GM23248 (cell line): ENCODE measurements around the gene SH3BGRL2. TPM values are rescaled to one million over a fixed set of nuclear protein-coding genes. Genes with fewer than 3 reads are reported as not detected.

Source experiments
- DNase-seq: peaks from one replicate; pipeline ENCODE4 v3.0.0-alpha.2; 2015
- H2AFZ ChIP-seq: fragments of 200-600 bp; sonication (generic); 2 replicates; pipeline ENCODE4 v1.6.1; 2016; ENCODE audit warnings: antibody characterized with exemption
- H3F3A ChIP-seq: fragments of 200-600 bp; sonication (generic); 2 replicates; pipeline ENCODE4 v1.6.1; 2016; ENCODE audit warnings: mild to moderate bottlenecking, antibody characterized with exemption, mixed run types; ENCODE audit not compliant: insufficient read depth
- H3K27ac ChIP-seq: fragments of 200-600 bp; sonication (generic); 2 replicates; pipeline ENCODE4 v1.5.1; 2016; ENCODE audit warnings: mild to moderate bottlenecking
- H3K27me3 ChIP-seq: fragments of 200-600 bp; sonication (generic); replicated peaks from 2 replicates; pipeline ENCODE4 v1.6.1; 2016; ENCODE audit warnings: mild to moderate bottlenecking; ENCODE audit not compliant: insufficient read depth
- H3K36me3 ChIP-seq: fragments of 200-600 bp; sonication (generic); 2 replicates; pipeline ENCODE4 v1.6.1; 2016; ENCODE audit warnings: low read depth, mild to moderate bottlenecking
- H3K4me1 ChIP-seq: fragments of 200-600 bp; sonication (generic); 2 replicates; pipeline ENCODE4 v1.6.1; 2016; ENCODE audit warnings: mild to moderate bottlenecking; ENCODE audit not compliant: insufficient read depth
- H3K4me2 ChIP-seq: fragments of 200-600 bp; sonication (generic); one replicate; pipeline ENCODE4 v1.6.1; 2016; ENCODE audit warnings: mild to moderate bottlenecking; ENCODE audit not compliant: unreplicated experiment
- H3K4me3 ChIP-seq: fragments of 200-600 bp; sonication (generic); 2 replicates; pipeline ENCODE4 v1.5.1; 2016; ENCODE audit warnings: mild to moderate bottlenecking
- H3K79me2 ChIP-seq: fragments of 200-600 bp; sonication (generic); 2 replicates; pipeline ENCODE4 v1.6.1; 2016; ENCODE audit warnings: mild to moderate bottlenecking; ENCODE audit not compliant: insufficient read depth
- H3K9ac ChIP-seq: fragments of 200-600 bp; sonication (generic); 2 replicates; pipeline ENCODE4 v1.6.1; 2016; ENCODE audit warnings: mild to moderate bottlenecking
- H3K9me2 ChIP-seq: fragments of 200-600 bp; sonication (generic); 2 replicates; pipeline ENCODE4 v1.6.1; 2016; ENCODE audit warnings: mixed run types, mild to moderate bottlenecking, moderate library complexity; ENCODE audit not compliant: insufficient read depth
- H3K9me3 ChIP-seq: fragments of 200-600 bp; sonication (generic); one replicate; pipeline ENCODE4 v1.6.1; 2017; ENCODE audit warnings: low read depth
- H4K20me1 ChIP-seq: fragments of 200-600 bp; sonication (generic); 2 replicates; pipeline ENCODE4 v1.6.0; 2016; ENCODE audit not compliant: insufficient read depth
- EZH2 ChIP-seq: fragments of 200-600 bp; sonication (generic); IDR thresholded peaks from 2 replicates; pipeline ENCODE4 v1.6.1; 2018; ENCODE audit warnings: antibody characterized with exemption, mild to moderate bottlenecking; ENCODE audit not compliant: insufficient read depth, poor library complexity, severe bottlenecking
- EZH2phosphoT487 ChIP-seq: fragments of 200-600 bp; sonication (generic); IDR thresholded peaks from 2 replicates; pipeline ENCODE4 v1.6.1; 2018; ENCODE audit warnings: antibody characterized with exemption, moderate library complexity, mild to moderate bottlenecking, low read depth; ENCODE audit not compliant: insufficient read depth
- WGBS, 2 experiments: methylation state at CpG; one replicate each; pipeline ENCODE4 v1.1.6; 2015 to 2017; ENCODE audit warnings: low lambda C conversion rate in 2 of 2, low coverage in 1 of 2; ENCODE audit errors: missing lambda C conversion rate in 2 of 2; 5-methylcytosine and 5-hydroxymethylcytosine counted together
- in situ Hi-C: fragments of 300-500 bp; cut with MboI; formaldehyde crosslinking; loops from 2 replicates; pipeline ENCODE4 v1.15.0; 2020
- polyA plus RNA-seq: library from polyadenylated mRNA; unstranded; fragments of >200 nt; fragmentation: Nextera tagmentation; extraction: Ambion mirVana; gene quantifications from 2 replicates; pipeline ENCODE4 v1.2.1, GENCODE V29; 2016
- total RNA-seq: library from RNA; depleted of rRNA; stranded (reverse); fragments of >200 nt; shearing (Covaris generic); gene quantifications from 2 replicates; pipeline ENCODE4 v1.2.3, GENCODE V29; 2014

The SH3BGRL2 gene
- total and polyA plus RNA-seq, 2 experiments from 2014 or later: 1.1 to 2.2 TPM

DNA sequence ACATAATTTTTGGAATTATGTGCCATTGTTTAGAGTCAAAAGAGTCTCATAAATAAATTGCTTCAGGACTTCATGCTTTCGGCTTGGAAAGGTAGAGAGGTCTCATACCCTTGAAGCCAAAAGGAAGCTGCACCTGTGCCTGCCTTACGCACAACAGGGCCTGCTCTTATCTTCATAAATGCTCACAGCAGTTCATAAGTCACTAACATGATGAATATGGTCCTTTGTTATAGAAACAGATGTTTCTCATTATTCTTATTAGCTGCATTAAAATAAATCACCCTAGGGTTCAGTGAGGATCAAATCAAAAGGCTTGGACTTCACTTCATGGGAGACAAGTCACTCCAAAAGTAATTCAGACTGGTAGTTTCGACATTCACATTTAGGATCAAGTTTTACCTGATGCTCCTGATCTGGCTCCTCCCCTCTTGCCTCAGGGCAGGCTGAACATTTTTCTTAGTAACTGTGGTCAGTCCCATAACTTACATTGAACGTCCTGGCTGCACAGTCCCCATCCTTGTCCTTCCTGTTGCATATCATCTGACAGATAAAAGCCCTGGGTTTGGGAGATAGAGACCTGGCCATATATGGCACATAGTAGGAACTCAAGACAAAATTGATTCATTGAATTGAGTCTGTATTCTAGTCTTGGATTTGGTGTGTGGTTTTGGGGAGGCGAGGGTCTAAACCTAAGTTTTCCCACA lies 20.7 kb upstream of the SH3BGRL2 start:
- Histone ChIP-seq H4K20me1 (no peaks in the 10 kb centered on the region), H3K4me1 (no peaks in the 10 kb centered on the region), H3K9me2 (no peaks in the 10 kb centered on the region), H3K27ac (no peak overlapping the region), H2AFZ (no peak overlapping the region), H3K9ac (no peak overlapping the region), H3K27me3 (no peaks in the 10 kb centered on the region), H3K4me3 (no peak overlapping the region), H3F3A (no peaks in the 10 kb centered on the region), H3K4me2 (no peak overlapping the region), H3K9me3 (no peaks in the 10 kb centered on the region), H3K79me2 (no peaks in the 10 kb centered on the region), H3K36me3 (no peaks in the 10 kb centered on the region)
- in situ Hi-C loops: no loop called here
- DNase-seq: no peak
- WGBS, 2 experiments: 54 to 59% methylated on average over 5 of the region's 5 CpGs
- TF ChIP-seq EZH2 (no peak), EZH2phosphoT487 (no peak)

DNA sequence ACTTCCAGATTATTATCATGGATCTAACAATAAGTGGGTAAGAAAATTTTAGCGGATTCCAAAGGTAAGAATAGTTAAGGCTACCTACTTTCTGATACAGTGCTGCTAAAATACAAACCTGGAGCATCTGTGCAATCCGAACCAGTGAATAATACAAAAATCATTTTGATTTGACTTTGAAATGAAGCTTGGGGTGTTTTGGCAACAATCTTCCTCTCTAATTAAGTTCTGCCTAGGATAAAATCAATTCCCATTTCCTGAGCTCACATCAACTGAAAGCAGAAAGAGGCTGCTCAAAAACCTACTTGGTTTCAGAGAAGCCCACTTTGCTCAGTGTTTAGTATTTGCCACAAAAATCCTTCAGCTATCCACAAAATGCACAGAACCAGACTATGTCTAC lies 18.7 kb upstream of the SH3BGRL2 start:
- H3F3A ChIP-seq: no peaks in the 10 kb centered on the region
- H3K9me2 ChIP-seq: no peaks in the 10 kb centered on the region
- WGBS, 2 experiments: 84 to 89% methylated on average over 2 of the region's 2 CpGs
- no peak overlapping the region for H3K4me3 ChIP-seq
- H3K9me3 ChIP-seq: no peaks in the 10 kb centered on the region
- no peaks in the 10 kb centered on the region for H3K4me1 ChIP-seq
- H3K36me3 ChIP-seq: no peaks in the 10 kb centered on the region
- in situ Hi-C loops: no loop called here
- H3K4me2 ChIP-seq: no peak overlapping the region
- no peak for TF ChIP-seq EZH2
- TF ChIP-seq EZH2phosphoT487: no peak
- H3K9ac ChIP-seq: no peak overlapping the region
- H3K27ac ChIP-seq: no peak overlapping the region
- DNase-seq: no peak
- H4K20me1 ChIP-seq: no peaks in the 10 kb centered on the region
- H3K27me3 ChIP-seq: no peaks in the 10 kb centered on the region
- no peaks in the 10 kb centered on the region for H3K79me2 ChIP-seq
- H2AFZ ChIP-seq: no peak overlapping the region

DNA sequence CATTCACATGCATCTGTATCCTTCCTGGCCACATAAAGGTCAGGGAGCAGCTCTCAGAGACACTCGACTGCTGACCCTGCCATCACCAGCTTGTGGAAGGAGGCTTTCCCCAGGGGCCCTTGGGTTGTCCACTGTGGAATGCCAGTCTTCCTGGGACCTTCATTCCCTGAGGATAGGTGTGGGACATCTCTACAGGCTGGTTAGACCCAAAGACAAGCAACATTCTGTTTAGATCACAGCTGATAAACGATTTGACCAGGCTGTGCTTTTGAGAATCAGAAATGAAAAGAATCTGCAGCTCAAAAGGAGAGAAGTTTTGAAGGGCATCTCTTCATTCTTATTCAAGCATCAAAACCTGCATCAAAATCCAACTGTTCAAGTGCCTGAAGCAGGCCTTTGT lies 18.2 kb upstream of the SH3BGRL2 start:
- no peak overlapping the region for H3K4me2 ChIP-seq
- no peaks in the 10 kb centered on the region for H3K79me2 ChIP-seq
- no peaks in the 10 kb centered on the region for H3K4me1 ChIP-seq
- WGBS, 2 experiments: 89 to 100% methylated on average over 2 of the region's 2 CpGs
- H4K20me1 ChIP-seq: no peaks in the 10 kb centered on the region
- H3K9ac ChIP-seq: no peak overlapping the region
- no peaks in the 10 kb centered on the region for H3K27me3 ChIP-seq
- no peak for DNase-seq
- TF ChIP-seq EZH2phosphoT487 (no peak), EZH2 (no peak)
- no peak overlapping the region for H3K27ac ChIP-seq
- H3K36me3 ChIP-seq: no peaks in the 10 kb centered on the region
- no peaks in the 10 kb centered on the region for H3K9me3 ChIP-seq
- no peak overlapping the region for H3K4me3 ChIP-seq
- no peaks in the 10 kb centered on the region for H3F3A ChIP-seq
- H2AFZ ChIP-seq: no peak overlapping the region
- no peaks in the 10 kb centered on the region for H3K9me2 ChIP-seq
- in situ Hi-C loops: no loop called here

DNA sequence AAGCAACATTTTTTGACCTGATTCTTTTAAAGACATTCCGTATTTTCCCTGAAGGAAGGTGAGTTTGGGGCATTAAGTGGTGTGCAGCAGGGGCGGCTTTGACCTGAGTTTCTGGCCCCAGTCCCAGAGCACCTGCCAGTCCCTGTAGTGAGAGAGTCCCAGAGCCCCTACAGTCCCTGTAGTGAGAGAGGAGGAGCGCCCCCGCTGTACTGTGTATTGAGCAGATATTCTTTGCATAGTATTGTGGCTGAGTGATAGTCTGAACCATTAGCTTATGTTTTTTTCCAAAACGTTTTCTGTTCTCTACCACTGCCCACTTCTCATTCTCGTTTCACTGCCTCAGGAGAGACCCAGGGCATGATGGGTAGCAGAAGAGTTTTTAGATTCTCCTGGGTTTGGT lies 17.2 kb upstream of the SH3BGRL2 start:
- Histone ChIP-seq H3K27me3 (no peaks in the 10 kb centered on the region), H4K20me1 (no peaks in the 10 kb centered on the region), H3F3A (no peaks in the 10 kb centered on the region), H3K9me2 (no peaks in the 10 kb centered on the region), H2AFZ (no peak overlapping the region), H3K36me3 (no peaks in the 10 kb centered on the region), H3K9ac (no peak overlapping the region), H3K79me2 (no peaks in the 10 kb centered on the region), H3K4me2 (no peak overlapping the region), H3K27ac (no peak overlapping the region), H3K9me3 (no peaks in the 10 kb centered on the region), H3K4me3 (no peak overlapping the region), H3K4me1 (no peaks in the 10 kb centered on the region)
- TF ChIP-seq EZH2phosphoT487 (no peak), EZH2 (no peak)
- 77 to 84% methylated on average over 6 of the region's 6 CpGs for WGBS, 2 experiments
- DNase-seq: no peak
- in situ Hi-C loops: no loop called here
